Uterus (tissue), 2 donors: Measurements from ENCODE around the gene CSGALNACT2.

Experiments used
- CTCF ChIP-seq, 4 experiments: fragments of 200-600 bp in 2 of 4; fragments of 450-650 bp in 2 of 4; sonication (generic) in 2 of 4; IDR thresholded peaks; one replicate each; pipeline ENCODE4 v1.5.1; 2016 to 2019; ENCODE audit warnings: antibody characterized with exemption in 4 of 4, mild to moderate bottlenecking in 2 of 4, moderate library complexity in 1 of 4
- POLR2A ChIP-seq, 2 donors: fragments of 450-650 bp; IDR thresholded peaks; one replicate each; pipeline ENCODE4 v1.6.1; 2016; ENCODE audit warnings: antibody characterized with exemption in 2 of 2, mild to moderate bottlenecking in 1 of 2, moderate library complexity in 1 of 2

GRCh38 chr10:43219848-43220247, 81.6 kb downstream of the CSGALNACT2 start:
- TF ChIP-seq CTCF (IDR thresholded peaks at IDR 0.05): no peak
- no peak for TF ChIP-seq POLR2A (IDR thresholded peaks at IDR 0.05)
